Tibial nerve (tissue), 4 donors: ENCODE results near the gene PPP4R3A.

Experiments used
- CTCF ChIP-seq, 5 experiments: fragments of 200-600 bp in 3 of 5; fragments of 450-650 bp in 2 of 5; sonication (generic) in 3 of 5; IDR thresholded peaks; one replicate each; pipeline ENCODE4 v1.5.1; 2016 to 2019; ENCODE audit warnings: antibody characterized with exemption in 5 of 5, mild to moderate bottlenecking in 3 of 5, moderate library complexity in 2 of 5
- EP300 ChIP-seq, 2 donors: sonication (generic); formaldehyde crosslinking; IDR thresholded peaks; one replicate each; pipeline ENCODE4 v1.6.1; 2017; ENCODE audit warnings: antibody characterized with exemption in 2 of 2, mild to moderate bottlenecking in 1 of 2
- POLR2A ChIP-seq, 2 donors: fragments of 450-650 bp; IDR thresholded peaks; one replicate each; pipeline ENCODE4 v1.6.1; 2017; ENCODE audit warnings: antibody characterized with exemption in 2 of 2, mild to moderate bottlenecking in 2 of 2, moderate library complexity in 2 of 2

GRCh38 chr14:91509083-91509877 lies 830 bp downstream of the PPP4R3A start:
- TF ChIP-seq CTCF (IDR thresholded peaks at IDR 0.05) (no peak), EP300 (IDR thresholded peaks at IDR 0.05) (peak in 1 of 2 donors; percentile 14), POLR2A (IDR thresholded peaks at IDR 0.05) (no peak)
